ENCODE measurements around the gene NPR3.

The NPR3 gene

DNA sequence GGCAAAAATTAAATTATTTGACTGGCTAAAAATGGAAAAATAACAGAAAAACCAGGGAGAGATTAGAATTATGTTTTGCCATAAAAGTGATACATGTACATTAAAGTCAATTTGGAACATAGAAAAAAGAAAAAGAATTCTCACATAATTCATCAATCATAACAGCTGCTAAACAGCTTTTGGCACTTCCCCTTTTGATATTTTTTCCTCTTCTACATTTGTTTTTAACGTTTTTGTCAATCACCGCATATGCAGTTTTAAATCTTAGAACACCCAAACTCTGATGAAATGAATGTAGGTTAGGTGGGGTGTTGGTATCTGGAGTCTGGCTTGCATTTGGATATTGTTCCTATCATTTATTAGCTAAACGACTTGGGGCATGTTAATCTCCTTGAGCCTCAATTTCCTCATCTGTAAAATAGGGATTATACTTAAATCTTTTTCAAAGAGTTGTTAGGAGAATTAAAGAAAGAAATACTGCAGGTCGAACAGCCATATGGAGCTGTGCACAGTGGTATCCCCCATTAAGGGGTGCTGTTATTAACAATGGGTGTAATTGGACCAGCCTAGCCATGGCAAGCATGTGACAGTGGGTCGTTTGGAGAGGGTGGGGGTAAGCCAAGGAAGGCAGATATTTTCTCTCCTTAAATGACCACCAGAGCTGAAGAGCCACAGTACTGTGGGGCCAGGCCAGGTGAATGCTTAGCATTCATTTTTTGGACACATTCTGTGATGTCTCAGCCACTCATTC is 22.6 kb downstream of the NPR3 start:
- Histone ChIP-seq H2AFZ (ENCODE audit: low read length) (no peak overlapping the region), H3K27me3 (ENCODE audit: insufficient read depth, low read length) (no peaks in the 10 kb centered on the region), H3K27ac (ENCODE audit: low read depth, low read length, poor library complexity, severe bottlenecking) (no peak overlapping the region), H3K4me2 (ENCODE audit: low read length) (no peak overlapping the region), H3K36me3 (ENCODE audit: insufficient read depth, low read length) (no peaks in the 10 kb centered on the region), H3K9ac (ENCODE audit: low read length) (no peak overlapping the region), H3K9me3 (ENCODE audit: low read length) (no peaks in the 10 kb centered on the region), H3K4me3 (ENCODE audit: low read depth, low read length, poor library complexity, severe bottlenecking) (no peak overlapping the region), H4K20me1 (ENCODE audit: insufficient read depth, low read length) (no peaks in the 10 kb centered on the region), H3F3A (ENCODE audit: insufficient read depth, low read length) (no peaks in the 10 kb centered on the region), H3K4me1 (ENCODE audit: insufficient read depth, low read length, severe bottlenecking) (no peaks in the 10 kb centered on the region), H3K9me2 (ENCODE audit: low read depth, low read length) (no peaks in the 10 kb centered on the region), H3K79me2 (ENCODE audit: insufficient read depth, low read length) (no peaks in the 10 kb centered on the region)
- TF ChIP-seq EZH2 (IDR thresholded peaks at IDR 0.05; ENCODE audit: borderline replicate concordance, low read length) = no peak
- no peak for TF ChIP-seq CTCF (IDR thresholded peaks at IDR 0.05; ENCODE audit: low read length)

GRCh38 chr5:32734827-32735378 is 23.8 kb downstream of the NPR3 start:
- H2AFZ ChIP-seq (ENCODE audit: low read length) = no peak overlapping the region
- no peak overlapping the region for H3K9ac ChIP-seq (ENCODE audit: low read length)
- no peaks in the 10 kb centered on the region for H3K9me3 ChIP-seq (ENCODE audit: low read length)
- no peak overlapping the region for H3K4me2 ChIP-seq (ENCODE audit: low read length)
- H3K36me3 ChIP-seq (ENCODE audit: insufficient read depth, low read length) = no peaks in the 10 kb centered on the region
- H3K4me1 ChIP-seq (ENCODE audit: insufficient read depth, low read length, severe bottlenecking) = no peaks in the 10 kb centered on the region
- H3K27me3 ChIP-seq (ENCODE audit: insufficient read depth, low read length) = no peaks in the 10 kb centered on the region
- H4K20me1 ChIP-seq (ENCODE audit: insufficient read depth, low read length) = no peaks in the 10 kb centered on the region
- no peaks in the 10 kb centered on the region for H3K9me2 ChIP-seq (ENCODE audit: low read depth, low read length)
- no peaks in the 10 kb centered on the region for H3K79me2 ChIP-seq (ENCODE audit: insufficient read depth, low read length)
- no peak overlapping the region for H3K4me3 ChIP-seq (ENCODE audit: low read depth, low read length, poor library complexity, severe bottlenecking)
- H3K27ac ChIP-seq (ENCODE audit: low read depth, low read length, poor library complexity, severe bottlenecking) = no peak overlapping the region
- H3F3A ChIP-seq (ENCODE audit: insufficient read depth, low read length) = no peaks in the 10 kb centered on the region
- TF ChIP-seq CTCF (IDR thresholded peaks at IDR 0.05; ENCODE audit: low read length) (no peak), EZH2 (IDR thresholded peaks at IDR 0.05; ENCODE audit: borderline replicate concordance, low read length) (no peak)

GRCh38 chr5:32735512-32735911 is 24.4 kb downstream of the NPR3 start:
- H2AFZ ChIP-seq (ENCODE audit: low read length) = no peak overlapping the region
- H4K20me1 ChIP-seq (ENCODE audit: insufficient read depth, low read length) = no peaks in the 10 kb centered on the region
- H3K9me3 ChIP-seq (ENCODE audit: low read length) = no peaks in the 10 kb centered on the region
- H3F3A ChIP-seq (ENCODE audit: insufficient read depth, low read length) = no peaks in the 10 kb centered on the region
- no peaks in the 10 kb centered on the region for H3K36me3 ChIP-seq (ENCODE audit: insufficient read depth, low read length)
- no peak overlapping the region for H3K4me2 ChIP-seq (ENCODE audit: low read length)
- H3K4me1 ChIP-seq (ENCODE audit: insufficient read depth, low read length, severe bottlenecking) = no peaks in the 10 kb centered on the region
- H3K9ac ChIP-seq (ENCODE audit: low read length) = no peak overlapping the region
- TF ChIP-seq CTCF (IDR thresholded peaks at IDR 0.05; ENCODE audit: low read length) (no peak), EZH2 (IDR thresholded peaks at IDR 0.05; ENCODE audit: borderline replicate concordance, low read length) (no peak)
- H3K4me3 ChIP-seq (ENCODE audit: low read depth, low read length, poor library complexity, severe bottlenecking) = no peak overlapping the region
- H3K79me2 ChIP-seq (ENCODE audit: insufficient read depth, low read length) = no peaks in the 10 kb centered on the region
- no peaks in the 10 kb centered on the region for H3K9me2 ChIP-seq (ENCODE audit: low read depth, low read length)
- H3K27ac ChIP-seq (ENCODE audit: low read depth, low read length, poor library complexity, severe bottlenecking) = no peak overlapping the region
- no peaks in the 10 kb centered on the region for H3K27me3 ChIP-seq (ENCODE audit: insufficient read depth, low read length)

Measured in OCI-LY1 (cell line).